ENCODE measurements around the gene BMERB1. TPM values are rescaled to one million over a fixed set of nuclear protein-coding genes. Genes with fewer than 3 reads are reported as not detected.

Gene BMERB1
- total RNA-seq, 1 donor from 2014 or later, result 45.1 TPM

GRCh38 chr16:15597822-15598647, 163.6 kb downstream of the BMERB1 start:
- Mint-ChIP-seq H3K27ac (ENCODE audit: unreplicated experiment) (no peak overlapping the region), H3K4me3 (no peak overlapping the region), H3K9me3 (no peaks in the 10 kb centered on the region), H3K4me1 (no peaks in the 10 kb centered on the region), H3K27me3 (ENCODE audit: low read depth) (no peaks in the 10 kb centered on the region), H3K36me3 (ENCODE audit: low read depth) (peaks cover 32% of the 10 kb centered on the region)
- DNase-seq (ENCODE audit: low read depth, low spot score), result no peak
- TF ChIP-seq CTCF (conservative IDR thresholded peaks at IDR 0.05), result no peak

GRCh38 chr16:15598648-15599190, 164.3 kb downstream of the BMERB1 start:
- no peaks in the 10 kb centered on the region for H3K9me3 Mint-ChIP-seq

GRCh38 chr16:15599303-15600070, 165.1 kb downstream of the BMERB1 start:
- no peak for TF ChIP-seq CTCF (conservative IDR thresholded peaks at IDR 0.05)
- no peaks in the 10 kb centered on the region for H3K9me3 Mint-ChIP-seq
- no peaks in the 10 kb centered on the region for H3K4me1 Mint-ChIP-seq
- H3K4me3 Mint-ChIP-seq, result no peak overlapping the region
- peak overlapping the region; percentile 48 for H3K27ac Mint-ChIP-seq (ENCODE audit: unreplicated experiment)
- DNase-seq (ENCODE audit: low read depth, low spot score), result no peak
- peaks cover 35% of the 10 kb centered on the region for H3K36me3 Mint-ChIP-seq (ENCODE audit: low read depth)
- H3K27me3 Mint-ChIP-seq (ENCODE audit: low read depth), result no peaks in the 10 kb centered on the region

More at GRCh38 chr16:15598648-15599190, 164.3 kb downstream of the BMERB1 start:
- Mint-ChIP-seq H3K4me3 (no peak overlapping the region), H3K4me1 (no peaks in the 10 kb centered on the region), H3K27ac (ENCODE audit: unreplicated experiment) (peak overlapping the region; percentile 38), H3K36me3 (ENCODE audit: low read depth) (peaks cover 36% of the 10 kb centered on the region), H3K27me3 (ENCODE audit: low read depth) (no peaks in the 10 kb centered on the region)
- DNase-seq (ENCODE audit: low read depth, low spot score), result no peak
- TF ChIP-seq CTCF (conservative IDR thresholded peaks at IDR 0.05), result no peak

- TF ChIP-seq CTCF (conservative IDR thresholded peaks at IDR 0.05), result no peak
- H3K4me3 Mint-ChIP-seq, result no peak overlapping the region
- no peaks in the 10 kb centered on the region for H3K27me3 Mint-ChIP-seq (ENCODE audit: low read depth)
- no peak for DNase-seq (ENCODE audit: low read depth, low spot score)
- no peaks in the 10 kb centered on the region for H3K4me1 Mint-ChIP-seq
- H3K36me3 Mint-ChIP-seq (ENCODE audit: low read depth), result peaks cover 35% of the 10 kb centered on the region
- H3K9me3 Mint-ChIP-seq, result no peaks in the 10 kb centered on the region
- H3K27ac Mint-ChIP-seq (ENCODE audit: unreplicated experiment), result no peak overlapping the region
These were observed 167.0 kb downstream of the BMERB1 start for GRCh38 chr16:15601212-15601879.

Measured in neural crest cell (in vitro differentiated cells).